ENCODE measurements around the gene FAM167B. TPM values are rescaled to one million over a fixed set of nuclear protein-coding genes. Genes with fewer than 3 reads are reported as not detected.

FAM167B gene
- polyA plus RNA-seq, 1 of the 3 experiments (the other 2 are of a cell fraction) = 1.2 TPM

GRCh38 chr1:32228771-32229170 is 18.3 kb upstream of the FAM167B start:
- POLR2A ChIA-PET = interaction anchor here (2.1 kb wide), 1 partner anchor 11 kb away, joined by 5 read pairs; no protein-coding TSS in a partner anchor

GRCh38 chr1:32231843-32232432 is 15.1 kb upstream of the FAM167B start:
- CTCF ChIA-PET = interaction anchor here (0.6 to 1.4 kb wide), 3 partner anchors 9 to 511 kb away, joined by 3 to 5 read pairs (median 4); no protein-coding TSS in a partner anchor
- TF ChIP-seq TCF12 (IDR thresholded peaks at IDR 0.05) (no peak), POLR2AphosphoS5 (IDR thresholded peaks at IDR 0.05; ENCODE audit: low read depth, low read length) (peak; percentile 22; the same call in 1 of the 2 replicates), SIN3A (IDR thresholded peaks at IDR 0.05; ENCODE audit: borderline replicate concordance, low read depth, low read length) (no peak)
- WGBS (ENCODE audit: low lambda C conversion rate) = 82% methylated on average over 5 of the region's 5 CpGs

More at GRCh38 chr1:32228771-32229170, 18.3 kb upstream of the FAM167B start:
- Histone ChIP-seq H4K20me1 (ENCODE audit: insufficient read depth) (no peaks in the 10 kb centered on the region), H3K79me2 (ENCODE audit: insufficient read depth) (peaks cover 18% of the 10 kb centered on the region), H3K27me3 (ENCODE audit: insufficient read depth) (no peaks in the 10 kb centered on the region), H3K9me2 (no peaks in the 10 kb centered on the region), H3K36me3 (replicated peaks in 1 of 2; ENCODE audit: control insufficient read depth in 1 of 2, insufficient read depth in 2 of 2, low read length in 1 of 2) (peaks cover 48 to 65% of the 10 kb centered on the region in 2 experiments), H3K9ac (no peak overlapping the region), H3K9me3 (no peaks in the 10 kb centered on the region), H3K4me1 (ENCODE audit: control insufficient read depth in 1 of 2, insufficient read depth in 2 of 2, low read depth in 1 of 2, low read length in 1 of 2) (peaks cover under 1 to 3% of the 10 kb centered on the region in 2 experiments; a peak in 3 of 4 replicates), H3K27ac (ENCODE audit: low read depth in 2 of 2, low read length in 1 of 2) (no peak overlapping the region), H3K4me2 (no peak overlapping the region), H3F3A (replicated peaks; ENCODE audit: insufficient read depth) (peaks cover 7% of the 10 kb centered on the region), H3K4me3 (ENCODE audit: low read depth in 2 of 2, low read length in 1 of 2) (no peak overlapping the region), H2AFZ (ENCODE audit: low read depth) (no peak overlapping the region)
- CTCF ChIA-PET = interaction anchor here (0.8 to 2.6 kb wide), 2 partner anchors 12 to 19 kb away, joined by 3 to 11 read pairs; no protein-coding TSS in a partner anchor
- TF ChIP-seq, protein P1, sequence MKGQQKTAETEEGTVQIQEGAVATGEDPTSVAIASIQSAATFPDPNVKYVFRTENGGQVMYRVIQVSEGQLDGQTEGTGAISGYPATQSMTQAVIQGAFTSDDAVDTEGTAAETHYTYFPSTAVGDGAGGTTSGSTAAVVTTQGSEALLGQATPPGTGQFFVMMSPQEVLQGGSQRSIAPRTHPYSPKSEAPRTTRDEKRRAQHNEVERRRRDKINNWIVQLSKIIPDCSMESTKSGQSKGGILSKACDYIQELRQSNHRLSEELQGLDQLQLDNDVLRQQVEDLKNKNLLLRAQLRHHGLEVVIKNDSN (IDR thresholded peaks at IDR 0.05; ENCODE audit: borderline replicate concordance, low read depth) = no peak
- 100% methylated on average over 3 of the region's 3 CpGs for WGBS (ENCODE audit: low lambda C conversion rate)
- no peak for DNase-seq

GRCh38 chr1:32232558-32233304 is 14.3 kb upstream of the FAM167B start:
- H3K4me2 ChIP-seq = no peak overlapping the region
- POLR2A ChIA-PET = interaction anchor here (0.7 kb wide), 1 partner anchor 10 kb away, joined by 3 read pairs; no protein-coding TSS in a partner anchor
- no peaks in the 10 kb centered on the region for H3K9me2 ChIP-seq
- H3K9me3 ChIP-seq = no peaks in the 10 kb centered on the region
- DNase-seq = no peak
- H3F3A ChIP-seq (replicated peaks; ENCODE audit: insufficient read depth) = peaks cover 34% of the 10 kb centered on the region
- H3K27ac ChIP-seq (ENCODE audit: low read depth in 2 of 2, low read length in 1 of 2) = no peak overlapping the region
- H4K20me1 ChIP-seq (ENCODE audit: insufficient read depth) = no peaks in the 10 kb centered on the region
- H3K79me2 ChIP-seq (ENCODE audit: insufficient read depth) = no peaks in the 10 kb centered on the region
- no peak overlapping the region for H3K4me3 ChIP-seq (ENCODE audit: low read depth in 2 of 2, low read length in 1 of 2)
- H3K4me1 ChIP-seq (ENCODE audit: control insufficient read depth in 1 of 2, insufficient read depth in 2 of 2, low read depth in 1 of 2, low read length in 1 of 2) = peaks cover 0 to 12% of the 10 kb centered on the region in 2 experiments; a peak in 1 of 4 replicates
- no peak overlapping the region for H3K9ac ChIP-seq
- WGBS (ENCODE audit: low lambda C conversion rate) = 96% methylated on average over 8 of the region's 8 CpGs
- peaks cover 30 to 31% of the 10 kb centered on the region in 2 experiments for H3K36me3 ChIP-seq (replicated peaks in 1 of 2; ENCODE audit: control insufficient read depth in 1 of 2, insufficient read depth in 2 of 2, low read length in 1 of 2)
- CTCF ChIA-PET = interaction anchor here (0.6 kb wide), 1 partner anchor 17 kb away, joined by 3 read pairs; no protein-coding TSS in a partner anchor
- H2AFZ ChIP-seq (ENCODE audit: low read depth) = no peak overlapping the region
- H3K27me3 ChIP-seq (ENCODE audit: insufficient read depth) = no peaks in the 10 kb centered on the region
- TF ChIP-seq MEF2A (IDR thresholded peaks at IDR 0.05; ENCODE audit: borderline replicate concordance, low read depth) = no peak
- no peak for TF ChIP-seq TEAD4 (IDR thresholded peaks at IDR 0.05; ENCODE audit: borderline replicate concordance, insufficient read depth)
- TF ChIP-seq EZH2phosphoT487 (IDR thresholded peaks at IDR 0.05; ENCODE audit: borderline replicate concordance, low read depth) = no peak
- TF ChIP-seq, protein P2, sequence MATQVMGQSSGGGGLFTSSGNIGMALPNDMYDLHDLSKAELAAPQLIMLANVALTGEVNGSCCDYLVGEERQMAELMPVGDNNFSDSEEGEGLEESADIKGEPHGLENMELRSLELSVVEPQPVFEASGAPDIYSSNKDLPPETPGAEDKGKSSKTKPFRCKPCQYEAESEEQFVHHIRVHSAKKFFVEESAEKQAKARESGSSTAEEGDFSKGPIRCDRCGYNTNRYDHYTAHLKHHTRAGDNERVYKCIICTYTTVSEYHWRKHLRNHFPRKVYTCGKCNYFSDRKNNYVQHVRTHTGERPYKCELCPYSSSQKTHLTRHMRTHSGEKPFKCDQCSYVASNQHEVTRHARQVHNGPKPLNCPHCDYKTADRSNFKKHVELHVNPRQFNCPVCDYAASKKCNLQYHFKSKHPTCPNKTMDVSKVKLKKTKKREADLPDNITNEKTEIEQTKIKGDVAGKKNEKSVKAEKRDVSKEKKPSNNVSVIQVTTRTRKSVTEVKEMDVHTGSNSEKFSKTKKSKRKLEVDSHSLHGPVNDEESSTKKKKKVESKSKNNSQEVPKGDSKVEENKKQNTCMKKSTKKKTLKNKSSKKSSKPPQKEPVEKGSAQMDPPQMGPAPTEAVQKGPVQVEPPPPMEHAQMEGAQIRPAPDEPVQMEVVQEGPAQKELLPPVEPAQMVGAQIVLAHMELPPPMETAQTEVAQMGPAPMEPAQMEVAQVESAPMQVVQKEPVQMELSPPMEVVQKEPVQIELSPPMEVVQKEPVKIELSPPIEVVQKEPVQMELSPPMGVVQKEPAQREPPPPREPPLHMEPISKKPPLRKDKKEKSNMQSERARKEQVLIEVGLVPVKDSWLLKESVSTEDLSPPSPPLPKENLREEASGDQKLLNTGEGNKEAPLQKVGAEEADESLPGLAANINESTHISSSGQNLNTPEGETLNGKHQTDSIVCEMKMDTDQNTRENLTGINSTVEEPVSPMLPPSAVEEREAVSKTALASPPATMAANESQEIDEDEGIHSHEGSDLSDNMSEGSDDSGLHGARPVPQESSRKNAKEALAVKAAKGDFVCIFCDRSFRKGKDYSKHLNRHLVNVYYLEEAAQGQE (IDR thresholded peaks at IDR 0.05; ENCODE audit: low read depth, low read length) = no peak
- TF ChIP-seq MXI1 (IDR thresholded peaks at IDR 0.05; ENCODE audit: low read depth, low read length) = no peak
- TF ChIP-seq, protein P3, sequence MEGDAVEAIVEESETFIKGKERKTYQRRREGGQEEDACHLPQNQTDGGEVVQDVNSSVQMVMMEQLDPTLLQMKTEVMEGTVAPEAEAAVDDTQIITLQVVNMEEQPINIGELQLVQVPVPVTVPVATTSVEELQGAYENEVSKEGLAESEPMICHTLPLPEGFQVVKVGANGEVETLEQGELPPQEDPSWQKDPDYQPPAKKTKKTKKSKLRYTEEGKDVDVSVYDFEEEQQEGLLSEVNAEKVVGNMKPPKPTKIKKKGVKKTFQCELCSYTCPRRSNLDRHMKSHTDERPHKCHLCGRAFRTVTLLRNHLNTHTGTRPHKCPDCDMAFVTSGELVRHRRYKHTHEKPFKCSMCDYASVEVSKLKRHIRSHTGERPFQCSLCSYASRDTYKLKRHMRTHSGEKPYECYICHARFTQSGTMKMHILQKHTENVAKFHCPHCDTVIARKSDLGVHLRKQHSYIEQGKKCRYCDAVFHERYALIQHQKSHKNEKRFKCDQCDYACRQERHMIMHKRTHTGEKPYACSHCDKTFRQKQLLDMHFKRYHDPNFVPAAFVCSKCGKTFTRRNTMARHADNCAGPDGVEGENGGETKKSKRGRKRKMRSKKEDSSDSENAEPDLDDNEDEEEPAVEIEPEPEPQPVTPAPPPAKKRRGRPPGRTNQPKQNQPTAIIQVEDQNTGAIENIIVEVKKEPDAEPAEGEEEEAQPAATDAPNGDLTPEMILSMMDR (IDR thresholded peaks at IDR 0.05) = no peak
- TF ChIP-seq EP300 (IDR thresholded peaks at IDR 0.05; ENCODE audit: borderline replicate concordance in 1 of 2, low read depth in 1 of 2, low read length in 1 of 2) = no peak

More at GRCh38 chr1:32231843-32232432, 15.1 kb upstream of the FAM167B start:
- Histone ChIP-seq H3K9me2 (no peaks in the 10 kb centered on the region), H3K79me2 (ENCODE audit: insufficient read depth) (no peaks in the 10 kb centered on the region), H2AFZ (ENCODE audit: low read depth) (no peak overlapping the region), H3K4me2 (no peak overlapping the region), H3K9ac (no peak overlapping the region), H3F3A (replicated peaks; ENCODE audit: insufficient read depth) (peaks cover 26% of the 10 kb centered on the region), H3K9me3 (no peaks in the 10 kb centered on the region), H3K4me1 (ENCODE audit: control insufficient read depth in 1 of 2, insufficient read depth in 2 of 2, low read depth in 1 of 2, low read length in 1 of 2) (peaks cover 0 to 12% of the 10 kb centered on the region in 2 experiments; a peak in 1 of 4 replicates), H4K20me1 (ENCODE audit: insufficient read depth) (no peaks in the 10 kb centered on the region), H3K36me3 (replicated peaks in 1 of 2; ENCODE audit: control insufficient read depth in 1 of 2, insufficient read depth in 2 of 2, low read length in 1 of 2) (peaks cover 35 to 36% of the 10 kb centered on the region in 2 experiments), H3K27ac (ENCODE audit: low read depth in 2 of 2, low read length in 1 of 2) (no peak overlapping the region), H3K27me3 (ENCODE audit: insufficient read depth) (no peaks in the 10 kb centered on the region), H3K4me3 (ENCODE audit: low read depth in 2 of 2, low read length in 1 of 2) (no peak overlapping the region)
- POLR2A ChIA-PET = interaction anchor here (0.7 kb wide), 1 partner anchor 10 kb away, joined by 3 read pairs; no protein-coding TSS in a partner anchor
- DNase-seq = no peak
